Inflammatory macrophage (primary cell): ENCODE measurements around the gene GRIN1.

Experiments used
- DNase-seq, 2 donors: peaks; one replicate each; pipeline ENCODE4 v3.0.0-alpha.2; 2020 to 2022

The GRIN1 gene

GRCh38 chr9:137217276-137218211, 78.6 kb downstream of the GRIN1 start:
- no peak for DNase-seq

DNA sequence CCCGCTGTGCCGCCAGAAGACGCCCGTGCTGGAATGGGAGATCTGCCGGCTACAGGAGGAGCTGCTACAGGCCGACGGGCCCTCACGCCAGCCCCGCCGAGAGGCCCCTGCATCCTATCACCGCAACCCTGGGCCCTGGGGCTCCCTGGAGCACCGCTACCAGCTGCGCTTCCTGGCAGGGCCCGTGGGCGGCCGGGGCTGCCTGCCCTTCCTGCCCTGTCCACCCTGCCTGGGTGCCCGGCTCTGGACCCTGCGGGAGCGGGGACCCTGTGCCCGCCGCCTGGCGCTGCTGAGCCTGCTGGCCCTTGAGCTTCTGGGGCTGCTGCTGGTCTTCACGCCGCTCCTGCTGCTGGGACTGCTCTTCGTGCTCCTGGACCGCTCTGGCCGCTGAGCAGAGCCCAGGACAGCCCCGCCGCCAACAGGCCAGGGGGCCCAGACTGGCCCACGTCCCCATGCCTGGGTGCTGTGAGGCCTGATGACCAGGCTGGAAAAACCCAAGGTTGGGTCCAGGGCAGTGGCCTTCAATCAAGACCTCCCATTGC, 79.3 kb downstream of the GRIN1 start:
- no peak for DNase-seq
